ENCODE data around the gene ANGPTL8. TPM values are rescaled to one million over a fixed set of nuclear protein-coding genes. Genes with fewer than 3 reads are reported as not detected.

ANGPTL8 gene
- total and polyA plus RNA-seq, 10 donors = 0.30 TPM; not detected in 9

- Histone ChIP-seq H3K27ac (peak overlapping the region in 7 of 8 donors; percentile 3 to 55 (median 7)), H3K9me3 (no peaks in the 10 kb centered on the region), H3K27me3 (replicated peaks in 1 of 7) (peaks cover 0 to 4% (median 0%) of the 10 kb centered on the region in 7 donors), H3K4me3 (no peak overlapping the region), H3K4me1 (peaks cover 6 to 49% (median 26%) of the 10 kb centered on the region in 6 donors), H3K36me3 (peaks cover 0 to 23% (median 4%) of the 10 kb centered on the region in 6 donors)
- no peak for DNase-seq
- intact Hi-C loops (cut with DNase I; ENCODE audit: low total_unique reads) = no loop called here
- TF ChIP-seq POLR2AphosphoS5 (IDR thresholded peaks at IDR 0.05) (peak; percentile 30 to 80 (median 50)), POLR2A (IDR thresholded peaks at IDR 0.05) (no peak)
- WGBS, 5 donors = 6 to 22% (median 13%) methylated on average over 7 of the region's 7 CpGs
Measured at GRCh38 chr19:11256189-11256588, 16.8 kb downstream of the ANGPTL8 start.

DNA sequence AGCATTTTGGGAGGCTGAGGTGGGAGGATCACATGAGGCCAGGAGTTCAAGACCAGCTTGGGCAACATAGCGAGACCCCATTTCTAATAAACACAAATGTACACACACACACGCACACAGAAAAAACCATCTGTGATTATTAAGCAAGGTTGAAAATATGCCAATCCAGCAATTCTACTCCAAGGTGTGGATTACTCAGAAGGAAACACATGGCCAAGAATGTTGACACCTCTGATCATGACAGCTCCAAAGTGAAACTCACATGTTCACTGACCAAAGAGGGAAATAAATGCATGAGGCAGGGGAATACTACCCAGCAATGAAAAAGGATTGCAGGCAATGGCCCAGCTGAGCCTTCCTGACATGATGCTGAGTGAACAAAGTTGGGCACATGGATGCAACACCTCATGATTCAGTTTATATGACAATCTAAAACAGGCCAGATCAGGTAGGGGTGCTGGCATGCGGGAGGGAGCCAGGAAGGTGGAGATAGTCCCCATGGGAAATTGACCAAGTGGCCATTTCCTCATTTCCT, 18.5 kb downstream of the ANGPTL8 start:
- Histone ChIP-seq H3K27ac (no peak overlapping the region), H3K9me3 (no peaks in the 10 kb centered on the region), H3K36me3 (peaks cover 0 to 6% (median 0%) of the 10 kb centered on the region in 6 donors), H3K27me3 (replicated peaks in 1 of 7) (peaks cover 0 to 21% (median 0%) of the 10 kb centered on the region in 7 donors), H3K4me1 (peaks cover 6 to 50% (median 34%) of the 10 kb centered on the region in 6 donors), H3K4me3 (no peak overlapping the region)
- no peak for DNase-seq
- intact Hi-C loops (cut with DNase I; ENCODE audit: low total_unique reads) = no loop called here
- WGBS, 5 donors = 79 to 97% (median 81%) methylated on average over 3 of the region's 3 CpGs
- TF ChIP-seq POLR2A (IDR thresholded peaks at IDR 0.05) = no peak
- TF ChIP-seq, protein P1, sequence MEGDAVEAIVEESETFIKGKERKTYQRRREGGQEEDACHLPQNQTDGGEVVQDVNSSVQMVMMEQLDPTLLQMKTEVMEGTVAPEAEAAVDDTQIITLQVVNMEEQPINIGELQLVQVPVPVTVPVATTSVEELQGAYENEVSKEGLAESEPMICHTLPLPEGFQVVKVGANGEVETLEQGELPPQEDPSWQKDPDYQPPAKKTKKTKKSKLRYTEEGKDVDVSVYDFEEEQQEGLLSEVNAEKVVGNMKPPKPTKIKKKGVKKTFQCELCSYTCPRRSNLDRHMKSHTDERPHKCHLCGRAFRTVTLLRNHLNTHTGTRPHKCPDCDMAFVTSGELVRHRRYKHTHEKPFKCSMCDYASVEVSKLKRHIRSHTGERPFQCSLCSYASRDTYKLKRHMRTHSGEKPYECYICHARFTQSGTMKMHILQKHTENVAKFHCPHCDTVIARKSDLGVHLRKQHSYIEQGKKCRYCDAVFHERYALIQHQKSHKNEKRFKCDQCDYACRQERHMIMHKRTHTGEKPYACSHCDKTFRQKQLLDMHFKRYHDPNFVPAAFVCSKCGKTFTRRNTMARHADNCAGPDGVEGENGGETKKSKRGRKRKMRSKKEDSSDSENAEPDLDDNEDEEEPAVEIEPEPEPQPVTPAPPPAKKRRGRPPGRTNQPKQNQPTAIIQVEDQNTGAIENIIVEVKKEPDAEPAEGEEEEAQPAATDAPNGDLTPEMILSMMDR (IDR thresholded peaks at IDR 0.05 in 8 of 11, conservative IDR thresholded peaks at IDR 0.05 in 3 of 11) = no peak
- no peak for TF ChIP-seq POLR2AphosphoS5 (IDR thresholded peaks at IDR 0.05)

GRCh38 chr19:11260996-11261395, 21.6 kb downstream of the ANGPTL8 start:
- Histone ChIP-seq H3K27ac (peak overlapping the region in 6 of 8 donors; percentile 29 to 86 (median 83)), H3K4me3 (peak overlapping the region in 2 of 8 donors; percentile 87 to 88), H3K27me3 (replicated peaks in 1 of 7) (peaks cover 0 to 46% (median 0%) of the 10 kb centered on the region in 7 donors), H3K4me1 (peaks cover 5 to 49% (median 32%) of the 10 kb centered on the region in 6 donors), H3K9me3 (no peaks in the 10 kb centered on the region), H3K36me3 (no peaks in the 10 kb centered on the region)
- no peak for TF ChIP-seq POLR2A (IDR thresholded peaks at IDR 0.05)
- TF ChIP-seq, protein P1 (IDR thresholded peaks at IDR 0.05 in 8 of 11, conservative IDR thresholded peaks at IDR 0.05 in 3 of 11) = no peak
- no peak for TF ChIP-seq POLR2AphosphoS5 (IDR thresholded peaks at IDR 0.05)
- intact Hi-C loops (cut with DNase I; ENCODE audit: low total_unique reads) = no loop called here
- no peak for DNase-seq
- WGBS, 5 donors = 73 to 89% (median 86%) methylated on average over 5 of the region's 5 CpGs

DNA sequence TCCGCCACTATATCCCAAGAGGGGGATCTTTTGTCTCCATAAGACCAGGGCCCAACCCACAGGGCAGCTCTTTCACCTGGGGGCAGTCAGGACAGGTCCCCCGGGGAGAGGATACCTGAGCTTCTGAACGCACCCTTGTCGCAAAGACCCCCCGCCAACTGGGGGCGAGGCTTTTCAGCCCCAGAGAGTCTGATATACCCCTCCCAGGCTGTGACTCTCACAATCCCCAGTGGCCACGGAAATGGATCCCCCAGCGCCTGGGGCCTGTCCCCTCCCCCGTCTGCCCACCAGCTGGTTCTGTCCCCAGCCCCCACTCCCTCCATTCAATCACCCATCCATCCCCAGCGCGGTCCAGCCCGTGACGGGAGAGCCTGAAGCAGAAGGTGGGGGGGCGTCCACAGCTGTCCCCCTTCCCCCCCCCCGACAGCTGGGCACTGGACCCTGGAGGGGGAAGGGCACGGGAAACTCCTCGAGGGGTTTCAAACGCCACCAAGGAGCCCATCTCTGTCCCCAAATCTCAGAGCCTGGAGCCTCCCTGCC, 22.1 kb downstream of the ANGPTL8 start:
- DNase-seq = no peak
- peak overlapping the region in 7 of 8 donors; percentile 55 to 86 (median 83) for H3K27ac ChIP-seq
- H3K9me3 ChIP-seq = no peaks in the 10 kb centered on the region
- no peaks in the 10 kb centered on the region for H3K36me3 ChIP-seq
- peaks cover 0 to 46% (median 0%) of the 10 kb centered on the region in 7 donors for H3K27me3 ChIP-seq (replicated peaks in 1 of 7)
- TF ChIP-seq POLR2A (IDR thresholded peaks at IDR 0.05) = no peak
- TF ChIP-seq POLR2AphosphoS5 (IDR thresholded peaks at IDR 0.05) = no peak
- TF ChIP-seq, protein P1 (IDR thresholded peaks at IDR 0.05 in 8 of 11, conservative IDR thresholded peaks at IDR 0.05 in 3 of 11) = no peak
- H3K4me3 ChIP-seq = peak overlapping the region; percentile 32 to 88 (median 67)
- H3K4me1 ChIP-seq = peaks cover under 1 to 44% (median 27%) of the 10 kb centered on the region in 6 donors
- intact Hi-C loops (cut with DNase I; ENCODE audit: low total_unique reads) = no loop called here
- 32 to 40% (median 38%) methylated on average over 15 to 18 of the region's 18 CpGs for WGBS, 5 donors
